Mesothelial cell of epicardium (in vitro differentiated cells): ENCODE data around the gene NFIX. TPM values are rescaled to one million over a fixed set of nuclear protein-coding genes. Genes with fewer than 3 reads are reported as not detected.
A peak's percentile ranks its signal among the peaks of the same experiment; 100 is the strongest.

Experiments
- DNase-seq, 2 experiments: peaks; one replicate each; pipeline ENCODE4 v3.0.0; 2021; ENCODE audit warnings: low spot score in 2 of 2; ENCODE audit not compliant: unreplicated experiment in 2 of 2
- H3K27ac Mint-ChIP-seq: 2 replicates; pipeline ENCODE4 v1.8.0; 2021; ENCODE audit warnings: mixed read lengths
- H3K27me3 Mint-ChIP-seq: 2 replicates; pipeline ENCODE4 v1.8.0; 2021; ENCODE audit warnings: low read depth, mixed read lengths
- H3K36me3 Mint-ChIP-seq: 2 replicates; pipeline ENCODE4 v1.8.0; 2021; ENCODE audit warnings: mixed read lengths
- H3K4me1 Mint-ChIP-seq: 2 replicates; pipeline ENCODE4 v1.8.0; 2021; ENCODE audit warnings: mixed read lengths
- H3K4me3 Mint-ChIP-seq: 2 replicates; pipeline ENCODE4 v1.8.0; 2021; ENCODE audit warnings: mild to moderate bottlenecking, moderate library complexity, mixed read lengths
- H3K9me3 Mint-ChIP-seq: 2 replicates; pipeline ENCODE4 v1.8.0; 2021; ENCODE audit warnings: mixed read lengths
- CTCF ChIP-seq: fragments of 200-600 bp; sonication (generic); IDR thresholded peaks from one replicate; pipeline ENCODE4 v1.5.0; 2021; ENCODE audit warnings: antibody characterized with exemption; ENCODE audit not compliant: unreplicated experiment
- total RNA-seq: library from RNA; stranded (reverse); gene quantifications from 3 replicates; pipeline ENCODE4 v1.2.1, GENCODE V29; 2021

The NFIX gene
- total RNA-seq, 1 donor from 2014 or later = 52.4 TPM

- H3K4me1 Mint-ChIP-seq = peaks cover 56% of the 10 kb centered on the region
- TF ChIP-seq CTCF = peak; percentile 96
- no peaks in the 10 kb centered on the region for H3K36me3 Mint-ChIP-seq
- peaks cover 49% of the 10 kb centered on the region for H3K27me3 Mint-ChIP-seq
- peak overlapping the region; percentile 59 for H3K27ac Mint-ChIP-seq
- peak; percentile 68 to 90 for DNase-seq
- H3K9me3 Mint-ChIP-seq = no peaks in the 10 kb centered on the region
- H3K4me3 Mint-ChIP-seq = peak overlapping the region; percentile 58
Observed at GRCh38 chr19:13060964-13061927, 66.0 kb downstream of the NFIX start.

GRCh38 chr19:13062317-13062716, 67.0 kb downstream of the NFIX start:
- H3K27ac Mint-ChIP-seq = no peak overlapping the region
- peaks cover 56% of the 10 kb centered on the region for H3K27me3 Mint-ChIP-seq
- H3K9me3 Mint-ChIP-seq = no peaks in the 10 kb centered on the region
- H3K4me1 Mint-ChIP-seq = peaks cover 56% of the 10 kb centered on the region
- TF ChIP-seq CTCF = no peak
- H3K4me3 Mint-ChIP-seq = no peak overlapping the region
- no peaks in the 10 kb centered on the region for H3K36me3 Mint-ChIP-seq
- DNase-seq = no peak

DNA sequence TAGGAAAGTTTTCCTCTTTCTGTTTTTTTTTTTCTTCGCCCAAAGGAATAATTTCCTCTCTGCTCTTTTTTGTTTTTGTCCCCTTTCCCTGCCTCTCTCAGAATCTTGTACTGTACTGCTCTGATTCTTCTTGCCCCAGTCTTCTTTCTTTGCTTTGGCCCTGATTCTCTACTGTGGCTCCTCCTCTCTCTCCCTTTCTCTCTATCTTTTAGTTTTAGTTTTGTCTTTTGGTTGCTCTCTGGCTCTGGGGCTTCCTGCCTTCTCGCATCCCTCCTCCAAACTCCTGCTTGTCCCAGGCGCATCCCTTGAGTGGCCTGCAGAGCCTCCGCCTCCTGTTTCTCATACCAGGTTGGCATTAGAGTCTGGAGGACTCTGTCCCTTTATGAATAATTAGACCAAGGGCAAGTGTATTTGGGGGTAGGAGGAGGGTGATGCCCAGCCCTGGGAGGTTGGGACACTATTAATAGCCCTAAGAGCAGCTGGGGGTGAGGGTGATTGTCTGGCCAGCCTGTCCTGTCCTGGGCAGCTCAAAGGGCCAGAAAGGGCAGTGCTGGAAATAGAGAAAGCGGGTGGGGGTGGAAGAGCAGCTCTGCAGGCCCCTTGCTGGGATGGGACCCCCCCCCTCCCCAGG, 68.3 kb downstream of the NFIX start:
- Mint-ChIP-seq H3K36me3 (no peaks in the 10 kb centered on the region), H3K27ac (no peak overlapping the region), H3K27me3 (peaks cover 63% of the 10 kb centered on the region), H3K4me3 (no peak overlapping the region), H3K4me1 (peaks cover 53% of the 10 kb centered on the region), H3K9me3 (no peaks in the 10 kb centered on the region)
- no peak for DNase-seq
- no peak for TF ChIP-seq CTCF

GRCh38 chr19:13064092-13064489, 68.8 kb downstream of the NFIX start:
- H3K27me3 Mint-ChIP-seq = peaks cover 68% of the 10 kb centered on the region
- no peak for DNase-seq
- no peak overlapping the region for H3K27ac Mint-ChIP-seq

GRCh38 chr19:13066226-13066625, 71.0 kb downstream of the NFIX start:
- Mint-ChIP-seq H3K4me3 (no peak overlapping the region), H3K36me3 (no peaks in the 10 kb centered on the region), H3K27me3 (peaks cover 81% of the 10 kb centered on the region), H3K9me3 (no peaks in the 10 kb centered on the region), H3K27ac (peak overlapping the region; percentile 53), H3K4me1 (peaks cover 44% of the 10 kb centered on the region)
- no peak for TF ChIP-seq CTCF
- no peak for DNase-seq

More at GRCh38 chr19:13064092-13064489, 68.8 kb downstream of the NFIX start:
- H3K9me3 Mint-ChIP-seq = no peaks in the 10 kb centered on the region
- peaks cover 53% of the 10 kb centered on the region for H3K4me1 Mint-ChIP-seq
- no peaks in the 10 kb centered on the region for H3K36me3 Mint-ChIP-seq
- no peak overlapping the region for H3K4me3 Mint-ChIP-seq
- no peak for TF ChIP-seq CTCF
